Esophagus muscularis mucosa (tissue), 4 donors: Measurements from ENCODE around the gene SKIDA1. TPM values are rescaled to one million over a fixed set of nuclear protein-coding genes. Genes with fewer than 3 reads are reported as not detected.

Source experiments
- DNase-seq: peaks from one replicate; pipeline ENCODE4 v3.0.0-alpha.2; 2017; ENCODE audit errors: extremely low spot score
- H3K27ac ChIP-seq, 4 donors: fragments of 200-600 bp; sonication (generic); replicated peaks in 1 of 4; 1 replicate in 3 of 4; 2 replicates in 1 of 4; pipeline ENCODE4 v1.5.1; 2016 to 2019; ENCODE audit warnings: mild to moderate bottlenecking in 1 of 4
- H3K27me3 ChIP-seq, 4 donors: fragments of 200-600 bp; sonication (generic); one replicate each; pipeline versions ENCODE4 v1.5.1 to v1.6.0; 2016 to 2019
- H3K36me3 ChIP-seq, 4 donors: fragments of 200-600 bp; sonication (generic); one replicate each; pipeline ENCODE4 v1.5.1; 2016 to 2019
- H3K4me1 ChIP-seq, 4 donors: fragments of 200-600 bp; sonication (generic); one replicate each; pipeline ENCODE4 v1.5.1; 2016 to 2019
- H3K4me3 ChIP-seq, 4 donors: fragments of 200-600 bp; sonication (generic); 1 replicate in 2 of 4; 2 replicates in 2 of 4; pipeline ENCODE4 v1.5.1; 2016 to 2019; ENCODE audit warnings: mild to moderate bottlenecking in 4 of 4, moderate library complexity in 1 of 4
- H3K9me3 ChIP-seq, 4 donors: fragments of 200-600 bp; sonication (generic); 1 replicate in 3 of 4; 2 replicates in 1 of 4; pipeline ENCODE4 v1.5.1; 2016 to 2019
- EP300 ChIP-seq: sonication (generic); formaldehyde crosslinking; IDR thresholded peaks from one replicate; pipeline ENCODE4 v1.6.1; 2017; ENCODE audit warnings: antibody characterized with exemption
- POLR2A ChIP-seq: fragments of 450-650 bp; IDR thresholded peaks from one replicate; pipeline ENCODE4 v1.6.1; 2017; ENCODE audit warnings: antibody characterized with exemption, moderate library complexity, mild to moderate bottlenecking, low read depth
- POLR2AphosphoS5 ChIP-seq, 2 donors: sonication (generic); formaldehyde crosslinking; IDR thresholded peaks; one replicate each; pipeline ENCODE4 v1.6.1; 2017; ENCODE audit warnings: antibody characterized with exemption in 2 of 2
- WGBS: methylation state at CpG from one replicate; pipeline ENCODE4 v1.1.5; 2018; 5-methylcytosine and 5-hydroxymethylcytosine counted together
- intact Hi-C: fragments of 100-400 bp; cut with DNase I; formaldehyde crosslinking; loops from one replicate; pipeline ENCODE4 v1.15.1; 2023
- total RNA-seq, 4 donors: library from RNA; depleted of rRNA; stranded (reverse); fragments of >200 nt; gene quantifications; one replicate each; pipeline versions ENCODE4 v1.1.0 to v1.2.1, GENCODE V29; 2016
- TF ChIP-seq, protein P1 (sequence below), 3 experiments: fragments of 200-600 bp in 2 of 3; fragments of 450-650 bp in 1 of 3; sonication (generic) in 2 of 3; IDR thresholded peaks; one replicate each; pipeline ENCODE4 v1.5.1; 2017 to 2019; ENCODE audit warnings: antibody characterized with exemption in 3 of 3, mild to moderate bottlenecking in 2 of 3, moderate library complexity in 1 of 3

The SKIDA1 gene
- total RNA-seq, 4 donors from 2014 or later, result 0.50 to 2.9 (median 1.2) TPM

DNA sequence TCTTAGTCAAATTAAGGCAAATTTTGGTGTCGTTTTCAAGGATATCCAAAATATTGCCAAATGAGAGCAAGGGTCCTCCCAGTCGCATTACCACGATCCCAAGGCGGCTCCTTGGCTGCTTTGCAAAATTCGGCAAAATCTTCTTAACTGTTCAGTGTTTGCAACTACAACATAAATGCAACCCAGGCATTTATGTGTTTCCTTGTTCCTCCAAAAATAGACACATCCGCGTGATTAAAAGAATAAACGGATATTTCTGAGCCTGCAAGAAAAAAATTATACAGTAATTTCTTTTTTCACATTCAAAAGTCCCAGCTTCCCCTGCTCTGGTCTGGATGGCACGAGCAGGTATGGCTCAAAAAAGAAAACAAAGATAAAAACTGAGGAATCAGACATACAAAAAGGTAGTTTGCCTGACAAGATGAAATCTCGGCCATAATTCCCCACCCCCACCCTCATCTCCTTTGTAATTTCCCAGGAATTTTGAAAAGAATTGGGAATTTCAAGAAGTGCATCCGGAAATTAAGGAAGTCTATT is 6.0 kb downstream of the SKIDA1 start:
- H3K27ac ChIP-seq, result peak overlapping the region; percentile 79 to 88 (median 84)
- H3K4me3 ChIP-seq, result peak overlapping the region; percentile 57 to 71 (median 69)
- H3K27me3 ChIP-seq, result no peaks in the 10 kb centered on the region
- no peaks in the 10 kb centered on the region for H3K9me3 ChIP-seq
- 9% methylated on average over 11 of the region's 11 CpGs for WGBS
- H3K36me3 ChIP-seq, result no peaks in the 10 kb centered on the region
- TF ChIP-seq, protein P1, sequence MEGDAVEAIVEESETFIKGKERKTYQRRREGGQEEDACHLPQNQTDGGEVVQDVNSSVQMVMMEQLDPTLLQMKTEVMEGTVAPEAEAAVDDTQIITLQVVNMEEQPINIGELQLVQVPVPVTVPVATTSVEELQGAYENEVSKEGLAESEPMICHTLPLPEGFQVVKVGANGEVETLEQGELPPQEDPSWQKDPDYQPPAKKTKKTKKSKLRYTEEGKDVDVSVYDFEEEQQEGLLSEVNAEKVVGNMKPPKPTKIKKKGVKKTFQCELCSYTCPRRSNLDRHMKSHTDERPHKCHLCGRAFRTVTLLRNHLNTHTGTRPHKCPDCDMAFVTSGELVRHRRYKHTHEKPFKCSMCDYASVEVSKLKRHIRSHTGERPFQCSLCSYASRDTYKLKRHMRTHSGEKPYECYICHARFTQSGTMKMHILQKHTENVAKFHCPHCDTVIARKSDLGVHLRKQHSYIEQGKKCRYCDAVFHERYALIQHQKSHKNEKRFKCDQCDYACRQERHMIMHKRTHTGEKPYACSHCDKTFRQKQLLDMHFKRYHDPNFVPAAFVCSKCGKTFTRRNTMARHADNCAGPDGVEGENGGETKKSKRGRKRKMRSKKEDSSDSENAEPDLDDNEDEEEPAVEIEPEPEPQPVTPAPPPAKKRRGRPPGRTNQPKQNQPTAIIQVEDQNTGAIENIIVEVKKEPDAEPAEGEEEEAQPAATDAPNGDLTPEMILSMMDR (IDR thresholded peaks at IDR 0.05), result no peak
- TF ChIP-seq POLR2A, result no peak
- no peak for TF ChIP-seq EP300
- no peak for TF ChIP-seq POLR2AphosphoS5 (IDR thresholded peaks at IDR 0.05)
- peaks cover 9 to 81% (median 72%) of the 10 kb centered on the region in 4 donors for H3K4me1 ChIP-seq
- no peak for DNase-seq
- intact Hi-C loops, result no loop called here

DNA sequence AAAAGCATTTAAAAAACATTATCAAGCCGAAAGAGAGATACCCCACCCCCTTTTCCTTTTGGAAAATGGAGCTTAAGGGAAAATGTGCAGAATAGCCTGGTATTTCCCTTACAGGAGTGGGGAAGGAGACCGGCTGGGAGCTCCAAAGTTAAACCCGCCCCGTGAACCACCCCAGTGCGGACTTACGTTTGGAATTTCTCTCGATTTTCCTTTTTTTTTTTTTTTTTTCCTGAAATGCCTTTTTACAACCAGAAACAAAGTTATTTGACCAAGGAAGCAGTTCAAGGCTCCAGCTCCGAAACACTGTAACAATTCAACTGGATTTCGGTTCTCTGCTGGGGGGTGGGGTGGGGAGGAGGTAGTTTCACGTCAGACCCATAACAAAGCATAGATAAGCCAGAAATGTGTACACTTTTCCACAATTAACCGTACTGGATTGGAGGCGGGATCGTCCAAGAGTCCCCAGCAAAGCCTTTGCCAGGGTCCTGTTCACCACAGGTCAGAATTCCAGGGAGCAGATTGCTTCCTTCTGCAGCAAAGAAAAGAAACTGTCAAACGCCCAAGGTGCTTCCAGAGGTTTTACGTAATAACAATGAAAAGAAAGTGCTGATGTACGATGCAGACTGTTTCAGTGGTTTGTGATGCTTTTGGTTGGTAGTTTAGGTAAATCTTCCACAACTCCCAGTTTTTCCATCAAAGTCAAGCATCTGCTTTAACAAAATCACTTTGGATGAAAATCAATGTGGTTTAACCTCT is 6.7 kb downstream of the SKIDA1 start:
- Histone ChIP-seq H3K27me3 (no peaks in the 10 kb centered on the region), H3K9me3 (no peaks in the 10 kb centered on the region), H3K4me3 (peak overlapping the region; percentile 57 to 71 (median 69)), H3K4me1 (peaks cover 9 to 80% (median 70%) of the 10 kb centered on the region in 4 donors), H3K36me3 (no peaks in the 10 kb centered on the region), H3K27ac (peak overlapping the region; percentile 79 to 88 (median 84))
- 10% methylated on average over 16 of the region's 16 CpGs for WGBS
- TF ChIP-seq EP300 (no peak), POLR2AphosphoS5 (IDR thresholded peaks at IDR 0.05) (no peak), POLR2A (no peak)
- TF ChIP-seq, protein P1 (IDR thresholded peaks at IDR 0.05), result no peak
- DNase-seq, result no peak
- intact Hi-C loops, result no loop called here

DNA sequence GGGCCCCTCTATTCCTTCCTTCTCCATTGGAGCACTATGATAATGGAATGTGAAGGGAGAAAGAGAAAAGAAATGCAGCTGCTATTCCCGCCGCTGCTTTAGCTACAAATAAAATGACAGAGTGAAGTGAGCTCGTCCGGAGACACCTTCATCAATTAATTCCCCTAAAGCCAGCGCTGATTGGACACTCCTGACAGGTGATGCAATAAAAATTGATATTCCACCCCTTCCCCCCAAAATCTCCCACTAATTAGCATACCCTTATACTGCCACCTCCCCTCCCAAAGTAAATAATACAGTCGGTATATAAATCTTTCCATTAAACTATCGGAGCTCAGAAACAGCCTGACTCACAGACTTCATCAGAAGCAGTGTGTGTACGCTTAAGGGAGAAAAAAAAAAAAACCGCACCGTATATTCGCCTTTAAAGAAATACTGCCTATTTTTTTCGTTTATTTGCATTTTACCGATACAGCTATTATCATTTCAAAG is 7.3 kb downstream of the SKIDA1 start:
- H3K36me3 ChIP-seq, result no peaks in the 10 kb centered on the region
- TF ChIP-seq EP300 (no peak), POLR2A (no peak), POLR2AphosphoS5 (IDR thresholded peaks at IDR 0.05) (no peak)
- TF ChIP-seq, protein P1 (IDR thresholded peaks at IDR 0.05), result no peak
- H3K27me3 ChIP-seq, result no peaks in the 10 kb centered on the region
- H3K27ac ChIP-seq, result peak overlapping the region; percentile 79 to 88 (median 84)
- H3K9me3 ChIP-seq, result no peaks in the 10 kb centered on the region
- H3K4me1 ChIP-seq, result peaks cover 9 to 79% (median 66%) of the 10 kb centered on the region in 4 donors
- intact Hi-C loops, result no loop called here
- WGBS, result 8% methylated on average over 13 of the region's 13 CpGs
- peak overlapping the region; percentile 57 to 71 (median 69) for H3K4me3 ChIP-seq
- no peak for DNase-seq

DNA sequence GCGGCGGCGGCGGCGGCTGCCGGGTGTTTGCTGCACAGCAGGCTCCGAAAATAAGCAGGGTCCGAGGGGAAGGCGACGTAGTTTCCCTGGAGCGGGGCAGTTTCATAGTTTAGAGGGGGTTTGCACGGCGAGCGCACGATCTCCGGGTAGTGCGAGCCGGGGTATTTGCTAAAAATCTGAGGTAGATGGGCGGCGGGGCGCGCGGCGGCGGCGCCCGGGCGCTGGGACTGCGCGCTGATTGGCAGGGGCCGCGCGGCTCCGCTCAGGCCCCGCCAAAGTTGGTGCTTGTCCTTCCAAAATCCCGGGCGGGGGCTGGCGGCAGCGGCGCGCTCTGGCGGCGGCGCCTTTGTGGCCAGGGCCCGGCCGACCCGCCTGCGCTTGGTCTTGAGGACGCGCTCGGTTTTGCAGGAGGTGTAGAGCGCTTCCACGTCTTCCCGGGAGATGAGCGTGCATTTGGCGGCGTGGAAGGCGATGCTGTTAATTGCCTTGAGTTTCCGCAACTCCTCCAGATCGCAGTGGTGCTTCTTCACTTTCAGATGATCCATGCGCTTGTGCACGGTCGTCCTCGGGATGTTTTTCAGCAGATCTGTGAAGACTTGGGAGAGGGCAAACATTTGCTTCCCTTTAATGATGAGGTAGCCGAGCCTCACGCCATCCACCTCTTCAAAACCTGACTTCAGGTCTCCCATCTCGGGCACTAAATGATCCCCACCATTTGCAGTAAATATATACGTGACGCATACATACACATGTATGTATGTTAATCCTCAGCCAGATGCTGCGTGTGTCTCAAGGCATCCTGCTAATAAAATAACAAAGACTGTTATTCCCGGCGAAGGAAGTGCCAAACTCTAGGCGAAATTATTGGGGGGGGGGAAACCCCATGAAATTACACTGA is 8.1 kb downstream of the SKIDA1 start:
- H3K4me3 ChIP-seq, result peak overlapping the region; percentile 57 to 71 (median 69)
- peak overlapping the region; percentile 79 to 88 (median 84) for H3K27ac ChIP-seq
- 0% methylated on average over 23 of the region's 73 CpGs for WGBS
- H3K36me3 ChIP-seq, result no peaks in the 10 kb centered on the region
- no peak for DNase-seq
- no peaks in the 10 kb centered on the region for H3K27me3 ChIP-seq
- H3K4me1 ChIP-seq, result peaks cover 9 to 72% (median 67%) of the 10 kb centered on the region in 4 donors
- no peaks in the 10 kb centered on the region for H3K9me3 ChIP-seq
- TF ChIP-seq EP300 (no peak), POLR2A (no peak), POLR2AphosphoS5 (IDR thresholded peaks at IDR 0.05) (peak in 1 of 2 donors; percentile 43)
- TF ChIP-seq, protein P1 (IDR thresholded peaks at IDR 0.05), result peak in 1 of 3 experiments; percentile 3
- intact Hi-C loops, result no loop called here
